GM23338 (cell line): ENCODE measurements around the gene RAP1A. TPM values are rescaled to one million over a fixed set of nuclear protein-coding genes. Genes with fewer than 3 reads are reported as not detected.

Experiments used
- ATAC-seq: fragments of 200-7000 bp; cut with Tn5 transposase; 3 replicates; pipeline ENCODE4 v1.9.1; 2020
- DNase-seq: peaks from one replicate; pipeline ENCODE4 v3.0.0-alpha.2; 2015; ENCODE audit warnings: low spot score
- H2AFZ ChIP-seq: fragments of 200-600 bp; sonication (generic); 2 replicates; pipeline ENCODE4 v1.8.0; 2016; ENCODE audit warnings: antibody characterized with exemption, mild to moderate bottlenecking, moderate library complexity
- H3F3A ChIP-seq: fragments of 200-600 bp; sonication (generic); replicated peaks from 2 replicates; pipeline ENCODE4 v1.8.0; 2017; ENCODE audit warnings: antibody characterized with exemption, mixed run types, low read depth
- H3K27ac ChIP-seq: fragments of 200-600 bp; sonication (generic); 2 replicates; pipeline ENCODE4 v1.6.1; 2016; ENCODE audit warnings: low read depth
- H3K27me3 ChIP-seq: fragments of 200-600 bp; sonication (generic); 2 replicates; pipeline ENCODE4 v1.8.0; 2016; ENCODE audit warnings: mild to moderate bottlenecking, mixed run types, moderate library complexity; ENCODE audit not compliant: insufficient read depth
- H3K36me3 ChIP-seq: fragments of 200-600 bp; sonication (generic); 2 replicates; pipeline ENCODE4 v1.8.0; 2016; ENCODE audit warnings: mild to moderate bottlenecking; ENCODE audit not compliant: insufficient read depth
- H3K4me1 ChIP-seq: fragments of 200-600 bp; sonication (generic); 2 replicates; pipeline ENCODE4 v1.8.0; 2016; ENCODE audit warnings: mild to moderate bottlenecking, moderate library complexity; ENCODE audit not compliant: insufficient read depth
- H3K4me2 ChIP-seq: fragments of 200-600 bp; sonication (generic); 2 replicates; pipeline ENCODE4 v1.7.1; 2017; ENCODE audit warnings: mixed run types
- H3K4me3 ChIP-seq: fragments of 200-600 bp; sonication (generic); 2 replicates; pipeline ENCODE4 v1.6.1; 2016; ENCODE audit warnings: mixed run types
- H3K79me2 ChIP-seq: fragments of 200-600 bp; sonication (generic); replicated peaks from 2 replicates; pipeline ENCODE4 v1.8.0; 2017; ENCODE audit warnings: mild to moderate bottlenecking; ENCODE audit not compliant: insufficient read depth
- H3K9me2 ChIP-seq: fragments of 200-600 bp; sonication (generic); 2 replicates; pipeline ENCODE4 v1.8.0; 2017; ENCODE audit not compliant: insufficient read depth
- H4K20me1 ChIP-seq: fragments of 200-600 bp; sonication (generic); replicated peaks from 2 replicates; pipeline ENCODE4 v1.8.0; 2017; ENCODE audit warnings: mild to moderate bottlenecking; ENCODE audit not compliant: insufficient read depth
- H3K27ac Mint-ChIP-seq: 2 replicates; pipeline ENCODE4 v1.8.0; 2020; ENCODE audit warnings: inconsistent platforms, mild to moderate bottlenecking, moderate library complexity, mixed read lengths
- H3K27me3 Mint-ChIP-seq: 3 replicates; pipeline ENCODE4 v1.8.0; 2022; ENCODE audit warnings: low read depth, mild to moderate bottlenecking, moderate library complexity, mixed read lengths, inconsistent platforms; ENCODE audit not compliant: insufficient read depth, poor library complexity
- H3K36me3 Mint-ChIP-seq: 3 replicates; pipeline ENCODE4 v1.8.0; 2021; ENCODE audit warnings: low read depth, mild to moderate bottlenecking, inconsistent platforms, moderate library complexity, mixed read lengths
- H3K4me1 Mint-ChIP-seq: 3 replicates; pipeline ENCODE4 v1.8.0; 2020; ENCODE audit warnings: mild to moderate bottlenecking, inconsistent platforms, mixed read lengths
- H3K4me3 Mint-ChIP-seq: 3 replicates; pipeline ENCODE4 v1.8.0; 2021; ENCODE audit warnings: moderate library complexity, mild to moderate bottlenecking, inconsistent platforms, mixed read lengths
- H3K9me3 Mint-ChIP-seq: 3 replicates; pipeline ENCODE4 v1.8.0; 2020; ENCODE audit warnings: moderate library complexity, mild to moderate bottlenecking, inconsistent platforms, mixed read lengths
- CREB1 ChIP-seq: fragments of 250-450 bp; sonication (Bioruptor Pico); IDR thresholded peaks from 2 replicates; pipeline ENCODE4 v1.5.0; 2020; ENCODE audit warnings: low read depth, mild to moderate bottlenecking, moderate library complexity
- ETS1 ChIP-seq: IDR thresholded peaks from 2 replicates; pipeline ENCODE4 v1.6.1; 2016; ENCODE audit warnings: antibody characterized with exemption
- EZH2 ChIP-seq: fragments of 200-600 bp; sonication (generic); IDR thresholded peaks from one replicate; pipeline ENCODE4 v1.8.0; 2017; ENCODE audit warnings: antibody characterized with exemption, mild to moderate bottlenecking, low read depth; ENCODE audit not compliant: unreplicated experiment
- EZH2phosphoT487 ChIP-seq: fragments of 200-600 bp; sonication (generic); IDR thresholded peaks from one replicate; pipeline ENCODE4 v1.8.1; 2018; ENCODE audit warnings: antibody characterized with exemption; ENCODE audit not compliant: unreplicated experiment
- JUNB ChIP-seq: IDR thresholded peaks from one replicate; pipeline ENCODE4 v1.6.1; 2016; ENCODE audit warnings: antibody characterized with exemption; ENCODE audit not compliant: unreplicated experiment
- NANOG ChIP-seq: IDR thresholded peaks from 2 replicates; pipeline ENCODE4 v1.6.1; 2016; ENCODE audit warnings: antibody characterized with exemption, borderline replicate concordance
- POLR2AphosphoS5 ChIP-seq: IDR thresholded peaks from 2 replicates; pipeline ENCODE4 v1.6.1; 2016; ENCODE audit warnings: antibody characterized with exemption, low read depth
- REST ChIP-seq: IDR thresholded peaks from one replicate; pipeline ENCODE4 v1.6.1; 2018; ENCODE audit warnings: antibody characterized with exemption; ENCODE audit not compliant: unreplicated experiment
- STAT1 ChIP-seq: IDR thresholded peaks from one replicate; pipeline ENCODE4 v1.6.1; 2016; ENCODE audit warnings: antibody characterized with exemption; ENCODE audit not compliant: unreplicated experiment
- ZNF114 ChIP-seq: fragments of 250-450 bp; sonication (Bioruptor Pico); IDR thresholded peaks from 2 replicates; pipeline ENCODE4 v1.5.0; 2020; ENCODE audit warnings: mild to moderate bottlenecking, moderate library complexity
- ZNF331 ChIP-seq: fragments of 250-450 bp; sonication (Bioruptor Pico); IDR thresholded peaks from 2 replicates; pipeline ENCODE4 v1.5.0; 2020; ENCODE audit warnings: low read depth, mild to moderate bottlenecking, moderate library complexity
- polyA plus RNA-seq: library from polyadenylated mRNA; unstranded; fragments of >200 nt; fragmentation: Nextera tagmentation; extraction: Ambion mirVana; gene quantifications from 2 replicates; pipeline ENCODE4 v1.2.1, GENCODE V29; 2016
- total RNA-seq: library from RNA; depleted of rRNA; stranded (reverse); fragments of >200 nt; shearing (Covaris generic); gene quantifications from 2 replicates; pipeline ENCODE4 v1.2.3, GENCODE V29; 2014

RAP1A gene
- total and polyA plus RNA-seq, 2 experiments from 2014 or later: 16.2 to 23.0 TPM

GRCh38 chr1:111716333-111716732 lies 96.7 kb downstream of the RAP1A start:
- H3K4me3 Mint-ChIP-seq: no peak overlapping the region
- no peaks in the 10 kb centered on the region; the same call in 2 of the 3 replicates for H3K9me3 Mint-ChIP-seq
- Histone ChIP-seq H3K27ac (no peak overlapping the region), H3K36me3 (no peaks in the 10 kb centered on the region), H3K4me2 (no peak overlapping the region), H3K4me3 (no peak overlapping the region), H3K4me1 (peaks cover 18% of the 10 kb centered on the region), H3K79me2 (no peaks in the 10 kb centered on the region), H4K20me1 (no peaks in the 10 kb centered on the region), H3F3A (no peaks in the 10 kb centered on the region), H3K27me3 (no peaks in the 10 kb centered on the region), H2AFZ (no peak overlapping the region), H3K9me2 (peaks cover 6% of the 10 kb centered on the region; the same call in 1 of the 2 replicates)
- DNase-seq (no peak), ATAC-seq (no peak)
- no peak overlapping the region for H3K27ac Mint-ChIP-seq
- H3K27me3 Mint-ChIP-seq: peaks cover 11% of the 10 kb centered on the region
- TF ChIP-seq CREB1 (CRISPR knock-in tag): no peak
- TF ChIP-seq REST: no peak
- no peak for TF ChIP-seq ZNF114
- TF ChIP-seq JUNB: no peak
- TF ChIP-seq POLR2AphosphoS5: no peak
- TF ChIP-seq ZNF331: no peak
- no peak for TF ChIP-seq ETS1
- TF ChIP-seq NANOG: no peak
- no peak for TF ChIP-seq EZH2phosphoT487
- TF ChIP-seq EZH2: no peak
- TF ChIP-seq STAT1: no peak
- H3K36me3 Mint-ChIP-seq: no peaks in the 10 kb centered on the region
- peaks cover 15% of the 10 kb centered on the region for H3K4me1 Mint-ChIP-seq

DNA sequence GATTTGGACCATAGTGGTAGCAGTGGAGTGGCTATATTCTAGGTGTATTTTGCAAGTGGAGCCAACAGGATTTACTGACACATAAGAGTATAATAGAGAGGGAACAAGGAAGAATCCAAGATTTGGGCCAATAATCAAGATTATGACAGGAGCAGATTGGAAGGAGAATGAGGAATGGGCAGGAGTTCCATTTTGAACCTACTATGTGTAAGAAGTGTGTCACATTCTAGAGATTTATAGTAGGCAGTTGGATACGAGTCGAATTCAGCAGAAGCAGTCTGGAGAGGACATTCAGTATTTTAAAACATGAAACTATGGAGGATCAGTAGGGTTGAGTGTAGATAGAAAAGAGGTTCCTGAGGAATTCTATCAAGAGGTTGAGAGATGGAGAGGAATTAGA lies 97.9 kb downstream of the RAP1A start:
- Histone ChIP-seq H3K36me3 (no peaks in the 10 kb centered on the region), H3K27me3 (no peaks in the 10 kb centered on the region), H3K79me2 (no peaks in the 10 kb centered on the region), H3K9me2 (peaks cover 6% of the 10 kb centered on the region; the same call in 1 of the 2 replicates), H3K27ac (no peak overlapping the region), H3K4me3 (no peak overlapping the region), H4K20me1 (no peaks in the 10 kb centered on the region), H3K4me1 (peaks cover 25% of the 10 kb centered on the region), H3F3A (no peaks in the 10 kb centered on the region), H2AFZ (no peak overlapping the region), H3K4me2 (no peak overlapping the region)
- Mint-ChIP-seq H3K36me3 (no peaks in the 10 kb centered on the region), H3K27ac (no peak overlapping the region), H3K27me3 (peaks cover 11% of the 10 kb centered on the region), H3K4me1 (peaks cover 23% of the 10 kb centered on the region), H3K4me3 (no peak overlapping the region), H3K9me3 (no peaks in the 10 kb centered on the region; the same call in 2 of the 3 replicates)
- DNase-seq: no peak
- ATAC-seq: no peak
- TF ChIP-seq ZNF114: no peak
